Skin epidermis (tissue), 12 donors: Measurements from ENCODE around the gene FGD3.

Experiments
- H3K27ac ChIP-seq, 21 experiments: fragments of 200-600 bp; sonication (generic) in 11 of 21; one replicate each; pipeline ENCODE4 v1.5.0; 2020; ENCODE audit warnings: mild to moderate bottlenecking in 3 of 21, inconsistent platforms in 2 of 21, moderate library complexity in 2 of 21
- H3K4me3 ChIP-seq, 7 experiments: fragments of 200-600 bp; sonication (generic) in 2 of 7; one replicate each; pipeline ENCODE4 v1.5.0; 2020; ENCODE audit warnings: inconsistent platforms in 2 of 7, mild to moderate bottlenecking in 2 of 7, moderate library complexity in 1 of 7

The FGD3 gene

DNA sequence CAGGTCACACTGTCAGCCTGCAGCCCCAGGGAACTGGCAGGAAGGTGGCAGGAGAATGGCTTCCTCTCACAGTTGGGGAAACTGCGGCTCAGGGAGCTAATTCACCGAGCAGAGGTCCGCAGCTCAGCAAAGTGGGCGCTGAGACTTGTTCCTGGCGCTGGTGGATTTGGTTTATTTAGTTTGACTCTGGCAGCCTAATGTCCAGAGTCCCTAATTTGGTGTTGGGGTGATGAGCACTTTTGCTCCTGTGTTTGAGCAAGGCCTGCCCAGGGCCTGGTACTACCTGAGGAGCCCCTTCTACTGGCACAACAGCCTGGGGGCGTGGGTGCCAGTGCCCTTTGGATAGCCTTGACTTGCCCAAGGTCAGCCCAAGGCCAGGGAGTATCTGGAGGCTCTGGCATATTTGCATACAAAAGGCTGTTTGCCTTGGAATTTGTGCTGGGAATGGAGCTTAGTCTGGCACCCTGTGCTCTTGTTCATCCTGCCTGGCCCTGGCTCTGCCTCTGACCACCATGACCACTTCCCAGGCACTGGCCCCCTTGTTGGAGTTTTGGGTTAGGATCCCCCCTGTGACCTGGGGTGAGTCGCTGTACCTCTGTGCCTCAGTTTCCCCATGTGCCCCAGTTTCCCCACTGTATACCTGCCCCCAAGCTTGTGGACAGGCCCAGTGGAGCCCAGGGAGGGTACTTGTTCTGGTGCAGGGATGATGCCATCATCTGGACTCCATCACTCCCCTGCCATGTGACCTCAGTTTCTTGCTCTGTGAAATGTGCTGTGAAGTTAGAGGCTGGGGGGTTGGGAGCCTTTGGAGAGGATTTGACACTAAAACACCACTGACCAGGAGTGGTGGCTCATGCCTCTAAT is 112.6 kb downstream of the FGD3 start:
- Histone ChIP-seq H3K27ac (peak overlapping the region in 15 of 21 experiments; percentile 14 to 90 (median 67)), H3K4me3 (peak overlapping the region; percentile 33 to 54 (median 44))

DNA sequence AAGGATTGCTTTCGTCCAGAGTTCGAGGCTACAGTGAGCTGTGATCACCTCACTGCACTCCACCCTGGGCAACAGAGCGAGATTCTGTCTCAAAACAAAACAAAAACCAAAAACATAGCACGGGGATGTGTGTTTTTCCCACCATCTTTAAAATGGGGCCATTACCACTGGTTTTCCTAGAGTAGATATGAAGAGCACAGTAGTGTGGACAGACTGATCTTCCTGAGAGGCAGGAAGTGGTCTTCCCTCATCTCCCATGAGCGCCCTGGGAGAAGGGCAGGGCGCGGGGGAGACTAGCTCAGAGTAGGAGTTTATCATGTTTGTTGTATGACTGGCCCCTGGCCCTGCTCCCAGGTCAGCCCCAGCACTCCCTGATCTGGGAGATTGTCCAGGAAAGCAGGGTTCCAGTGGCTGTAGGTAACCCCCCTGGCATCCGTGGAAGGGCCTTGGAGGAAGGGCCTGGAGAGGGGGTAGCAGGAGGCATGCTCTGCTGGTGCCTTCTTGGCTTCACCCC is 113.5 kb downstream of the FGD3 start:
- H3K27ac ChIP-seq = peak overlapping the region in 5 of 21 experiments; percentile 17 to 90 (median 81)
- H3K4me3 ChIP-seq = no peak overlapping the region

DNA sequence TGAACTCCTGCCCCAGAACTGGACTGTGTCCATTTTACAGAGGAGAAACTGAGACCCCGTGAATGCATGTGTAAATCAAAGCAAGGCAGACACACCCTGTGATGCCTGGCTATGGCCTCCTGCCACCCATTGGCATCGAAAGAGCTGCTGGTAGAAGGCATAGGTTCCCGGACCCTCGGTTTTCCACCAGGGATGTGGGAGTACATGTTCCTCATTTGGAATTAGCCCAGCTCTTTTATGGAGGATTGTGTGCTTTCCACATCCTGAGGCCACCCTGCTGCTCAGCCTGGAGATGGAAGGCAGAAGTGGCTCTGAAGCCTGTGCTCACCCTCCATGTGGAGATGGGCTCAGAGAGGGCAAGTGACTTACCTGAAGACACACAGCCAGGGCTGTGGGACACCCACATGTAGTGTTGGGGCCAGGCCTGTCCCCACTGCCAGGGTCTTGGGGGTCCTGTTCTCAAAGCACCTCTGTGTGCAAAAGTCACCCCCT is 114.0 kb downstream of the FGD3 start:
- Histone ChIP-seq H3K4me3 (no peak overlapping the region), H3K27ac (peak overlapping the region in 7 of 21 experiments; percentile 14 to 90 (median 71))

DNA sequence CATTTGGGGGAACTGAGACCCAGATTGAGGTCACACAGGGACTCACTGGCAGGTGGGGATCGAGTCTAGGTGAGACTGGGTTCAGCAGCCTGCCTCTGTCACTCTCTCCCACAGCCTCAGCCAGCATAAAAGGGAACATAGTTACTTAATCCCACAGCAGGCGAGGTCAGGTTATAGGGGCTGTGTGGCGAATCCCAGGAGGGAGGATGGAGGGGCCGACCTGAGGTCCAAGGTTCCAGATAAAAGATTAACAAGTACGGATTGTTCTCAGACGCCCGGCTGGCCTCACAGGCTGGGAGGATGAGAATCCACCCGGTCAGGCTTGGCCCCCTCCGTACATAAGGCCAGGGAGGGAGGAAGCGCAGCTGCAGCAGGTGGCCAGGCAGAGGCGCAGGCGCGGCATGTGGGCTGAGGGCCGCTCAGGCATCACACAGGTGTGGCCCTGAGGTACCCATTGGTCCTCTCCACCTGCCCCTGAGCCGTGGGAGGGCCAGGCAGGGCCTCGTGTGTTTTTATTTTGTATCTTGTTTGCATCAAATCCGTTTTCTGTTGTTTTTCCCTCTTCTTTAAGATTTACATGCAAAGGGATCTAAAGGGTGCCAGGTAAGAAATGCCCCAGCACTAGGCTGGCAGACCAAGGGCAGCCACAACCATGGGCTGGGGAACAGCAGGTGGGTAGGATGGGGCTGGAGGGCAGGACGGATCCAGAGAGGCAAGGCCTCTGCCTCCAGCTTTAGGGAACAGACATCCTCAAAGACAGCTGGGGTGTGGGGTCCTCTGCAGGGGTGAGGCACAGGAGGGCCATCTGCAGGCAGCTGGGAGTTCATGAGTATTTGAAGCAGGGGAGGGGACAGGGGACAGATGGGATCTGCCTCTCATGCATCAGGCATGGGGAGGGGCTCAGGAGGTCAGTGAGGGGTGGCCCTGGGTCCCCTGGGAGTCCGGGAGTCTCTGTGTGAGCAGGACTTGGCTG is 114.8 kb downstream of the FGD3 start:
- Histone ChIP-seq H3K4me3 (no peak overlapping the region), H3K27ac (peak overlapping the region in 8 of 21 experiments; percentile 12 to 90 (median 64))

DNA sequence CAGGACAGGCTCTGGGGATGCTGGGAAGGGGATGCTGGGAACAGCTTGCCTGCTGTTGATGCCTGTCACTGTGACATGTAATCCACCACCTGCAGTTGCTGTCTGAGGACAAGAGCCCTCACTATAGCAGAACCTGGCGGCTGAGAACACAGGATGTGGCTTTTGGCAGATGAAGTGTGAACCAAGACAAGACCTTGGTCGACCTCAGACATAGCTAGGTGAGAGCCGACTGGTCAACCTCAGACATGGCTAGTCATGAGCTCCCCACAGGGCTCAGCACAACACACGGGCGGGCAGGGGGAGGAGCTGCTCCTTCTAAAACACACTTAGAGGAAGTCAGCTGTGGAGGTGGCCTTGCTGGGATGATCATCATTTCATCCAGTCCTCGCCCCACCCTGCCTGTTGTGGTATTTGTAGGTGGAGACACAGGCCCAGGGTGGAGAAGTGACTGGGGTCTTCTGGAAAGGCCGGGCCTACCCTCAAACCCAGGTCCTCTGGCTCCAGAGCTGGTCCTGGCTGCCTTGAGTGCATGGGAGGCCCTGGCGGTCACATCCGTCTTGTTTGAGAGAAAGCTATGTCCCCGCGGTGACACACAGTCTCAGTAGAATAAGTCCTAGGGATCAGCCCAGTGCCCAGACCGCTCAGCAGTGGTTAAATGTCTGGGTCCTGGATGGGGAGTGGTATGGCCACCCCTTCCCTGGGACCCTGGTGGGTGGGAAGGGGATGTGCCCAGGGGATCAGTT is 117.2 kb downstream of the FGD3 start:
- H3K4me3 ChIP-seq = no peak overlapping the region
- peak overlapping the region in 12 of 21 experiments; percentile 22 to 90 (median 56) for H3K27ac ChIP-seq

DNA sequence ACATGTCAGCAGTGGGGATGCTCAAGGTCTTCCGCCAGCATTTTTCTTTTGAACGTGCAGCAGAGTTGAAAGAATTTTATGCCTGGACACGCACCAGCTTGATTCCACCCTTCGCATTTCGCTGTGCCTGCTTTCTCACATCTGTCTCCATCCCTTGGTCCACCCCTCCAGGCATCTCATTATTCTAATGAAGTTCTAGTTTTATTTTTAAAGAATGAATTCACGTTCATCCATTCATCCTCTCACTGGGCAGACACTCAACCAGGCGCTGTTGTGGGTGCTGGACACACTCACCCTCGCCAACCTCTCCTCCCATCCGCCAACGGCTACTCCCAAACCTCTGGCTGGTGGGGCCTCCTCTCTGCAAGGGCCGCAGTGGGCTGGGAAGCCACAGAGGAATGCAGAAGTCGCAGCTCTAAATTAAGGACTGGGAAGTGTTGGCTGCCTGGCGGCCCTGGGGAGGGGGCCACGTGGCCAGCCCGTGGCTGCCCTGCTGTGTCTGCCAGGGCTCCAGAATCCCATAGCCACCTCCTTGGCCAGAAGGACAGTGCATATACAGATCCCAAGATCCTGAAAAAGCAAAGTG is 117.9 kb downstream of the FGD3 start:
- Histone ChIP-seq H3K4me3 (no peak overlapping the region), H3K27ac (peak overlapping the region in 7 of 21 experiments; percentile 7 to 90 (median 53))

DNA sequence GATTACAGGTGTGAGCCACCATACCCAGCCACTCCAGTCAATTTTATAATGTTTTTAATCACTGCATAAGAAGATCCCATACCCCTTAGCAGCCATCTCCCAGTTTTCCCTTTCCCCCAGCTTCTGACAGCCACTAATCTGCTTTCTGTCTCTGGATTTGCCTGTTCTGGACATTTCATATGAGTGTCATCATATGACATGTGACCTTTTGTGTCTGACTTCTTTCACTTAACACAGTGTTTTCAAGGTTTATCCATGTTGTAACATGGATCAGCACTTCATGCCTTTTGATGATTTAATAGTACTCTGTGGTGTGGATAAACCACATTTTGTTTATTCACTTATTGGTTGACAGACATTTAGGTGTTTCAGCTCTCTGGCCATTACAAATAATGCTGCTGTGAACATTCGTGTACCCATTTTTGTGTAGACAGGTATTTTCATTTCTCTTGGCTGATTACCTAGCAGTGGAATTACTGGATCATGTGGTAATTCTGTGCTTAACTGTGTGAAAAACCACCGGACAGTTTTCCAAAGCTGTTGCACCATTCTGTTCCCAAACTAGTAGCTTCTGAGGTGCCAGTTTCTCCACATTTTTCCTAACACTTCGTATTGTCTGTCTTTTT is 119.8 kb downstream of the FGD3 start:
- Histone ChIP-seq H3K4me3 (no peak overlapping the region), H3K27ac (no peak overlapping the region)

DNA sequence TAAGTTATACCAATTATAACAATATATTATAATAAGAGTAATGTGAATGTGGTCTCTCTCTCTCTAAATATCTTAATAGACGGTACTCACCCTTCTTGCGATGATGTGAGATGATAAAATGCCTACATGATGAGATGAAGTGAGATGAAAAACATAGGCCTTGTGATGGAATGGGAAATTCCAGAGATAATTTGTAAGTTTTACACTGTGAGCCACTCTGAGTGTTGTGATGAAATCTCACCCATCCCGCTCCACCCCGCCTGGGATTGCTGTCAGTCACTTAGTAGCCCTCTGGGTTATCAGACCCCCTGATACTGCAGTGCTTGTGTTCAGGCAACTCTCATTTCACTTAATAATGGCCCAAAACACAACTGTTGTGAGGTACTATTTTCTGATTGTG is 121.6 kb downstream of the FGD3 start:
- Histone ChIP-seq H3K27ac (no peak overlapping the region), H3K4me3 (no peak overlapping the region)

DNA sequence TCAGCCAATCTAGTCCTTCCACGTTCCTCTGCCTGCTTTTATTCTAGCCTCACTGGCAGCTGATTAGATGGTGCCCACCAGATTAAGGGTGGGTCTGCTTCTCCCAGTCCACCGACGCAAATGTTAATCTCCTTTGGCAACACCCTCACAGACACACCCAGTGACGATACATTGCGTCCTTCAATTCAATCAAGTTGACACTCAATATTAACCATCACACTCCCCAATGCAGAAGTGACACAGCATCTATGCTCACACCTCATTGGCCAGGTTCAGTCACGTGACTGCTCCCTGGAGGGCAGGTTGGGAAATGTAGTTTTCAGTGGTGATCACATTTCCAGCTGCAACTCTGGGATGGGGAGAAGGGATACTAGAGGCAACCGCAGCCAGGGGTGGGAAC is 124.1 kb downstream of the FGD3 start:
- no peak overlapping the region for H3K4me3 ChIP-seq
- no peak overlapping the region for H3K27ac ChIP-seq

DNA sequence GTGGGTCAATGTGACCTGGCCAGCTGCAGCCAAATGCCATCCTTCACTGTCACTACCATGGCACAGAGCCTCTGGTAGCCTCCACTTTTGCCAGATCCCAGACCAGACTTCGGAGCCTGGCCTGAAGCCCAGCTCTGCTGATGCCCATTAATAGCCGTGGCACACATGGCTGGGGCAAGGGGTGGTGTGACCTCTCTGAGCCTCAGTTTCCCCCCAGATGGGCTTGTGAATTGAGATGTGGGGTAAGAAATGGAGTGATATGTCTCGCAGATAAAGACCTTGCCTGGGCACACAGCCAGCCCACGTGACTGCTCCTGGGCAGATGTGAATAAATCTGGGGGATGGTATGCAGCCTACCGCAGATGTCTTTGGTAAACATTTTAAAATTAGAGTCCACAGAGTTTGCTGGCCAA is 125.1 kb downstream of the FGD3 start:
- Histone ChIP-seq H3K27ac (no peak overlapping the region), H3K4me3 (no peak overlapping the region)

DNA sequence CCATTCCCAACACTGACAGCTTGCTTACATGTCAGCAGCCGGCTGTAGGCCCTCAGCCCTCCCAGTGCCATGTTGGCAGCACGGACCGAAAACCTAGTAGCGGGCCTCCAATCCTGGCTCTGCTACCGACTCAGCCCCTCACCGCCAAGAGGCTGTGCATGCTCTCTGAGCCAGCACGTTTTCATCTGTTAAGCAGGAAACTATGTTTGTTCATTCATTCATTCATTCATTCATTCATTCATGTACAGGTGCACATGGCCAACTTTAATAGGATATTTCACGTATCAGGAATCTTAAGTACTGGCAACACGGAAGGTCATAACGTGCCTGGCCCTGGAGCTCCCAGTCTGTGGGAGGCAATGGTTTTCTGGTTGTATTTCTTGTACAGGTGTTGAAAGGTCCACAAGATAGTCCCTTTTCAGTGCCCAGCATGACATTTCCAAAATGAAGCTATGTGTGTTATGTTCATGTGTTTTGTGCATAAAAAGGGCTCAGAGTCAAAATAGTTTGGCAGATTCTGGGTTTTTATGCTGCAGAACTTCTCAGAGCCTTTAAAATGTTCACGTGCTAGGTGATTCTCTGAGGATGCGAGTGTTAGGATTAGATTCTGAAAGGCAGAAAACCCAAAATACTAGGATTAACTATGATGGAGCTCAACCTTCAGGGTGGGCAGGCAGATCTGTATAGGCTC is 128.9 kb downstream of the FGD3 start:
- Histone ChIP-seq H3K27ac (no peak overlapping the region), H3K4me3 (no peak overlapping the region)

DNA sequence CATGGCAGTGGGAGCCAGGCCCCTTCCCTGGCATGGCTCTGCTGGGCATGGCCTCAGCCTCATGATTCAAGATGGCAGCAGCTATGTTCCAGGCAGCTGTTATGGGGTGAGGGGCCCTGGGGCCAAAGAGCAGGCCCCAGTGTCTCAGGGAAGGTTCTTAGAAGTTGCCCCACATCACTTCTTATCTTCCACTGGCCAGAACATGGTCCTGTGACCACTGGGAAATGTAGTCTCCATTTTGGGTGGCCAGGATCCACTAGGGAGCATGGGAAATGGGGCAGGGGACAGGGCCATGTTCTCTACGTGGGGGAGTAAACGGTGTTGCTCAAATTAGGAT is 129.4 kb downstream of the FGD3 start:
- no peak overlapping the region for H3K27ac ChIP-seq
- no peak overlapping the region for H3K4me3 ChIP-seq

DNA sequence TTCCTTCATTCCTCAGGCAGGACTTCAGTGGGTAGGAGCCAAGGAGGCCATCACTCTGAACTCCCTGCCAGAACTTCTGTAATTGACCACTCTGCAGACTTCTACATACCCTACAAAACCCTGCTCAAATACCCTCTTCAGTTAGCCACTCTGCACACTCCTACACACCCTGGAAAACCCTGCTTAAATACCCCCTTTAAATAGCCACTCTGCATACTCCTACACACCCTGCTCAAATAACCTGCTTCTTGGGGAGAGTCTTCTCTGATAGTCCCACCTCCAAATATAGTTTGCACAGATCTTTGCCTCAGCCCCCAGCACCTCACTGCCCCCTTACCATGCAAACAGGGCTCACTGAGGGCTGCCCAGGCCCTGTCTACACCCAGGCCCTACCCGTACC is 130.0 kb downstream of the FGD3 start:
- no peak overlapping the region for H3K4me3 ChIP-seq

DNA sequence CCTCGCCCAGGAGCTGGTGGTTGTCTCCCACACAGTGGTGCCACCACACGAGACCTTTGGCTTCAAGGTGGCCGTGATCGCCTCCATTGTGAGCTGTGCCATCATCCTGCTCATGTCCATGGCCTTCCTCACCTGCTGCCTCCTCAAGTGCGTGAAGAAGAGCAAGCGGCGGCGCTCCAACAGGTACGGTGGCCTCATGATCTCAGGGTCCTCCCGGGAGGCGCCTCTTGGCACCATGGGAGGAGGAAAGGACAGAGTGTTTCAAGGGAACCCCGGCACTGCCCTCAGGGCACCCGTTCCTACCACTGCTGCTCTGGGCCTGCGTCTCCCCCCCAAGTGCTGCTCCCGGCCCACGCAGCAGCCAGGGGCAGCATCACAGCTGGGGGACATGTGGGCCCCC is 130.5 kb downstream of the FGD3 start:
- H3K27ac ChIP-seq = no peak overlapping the region
- no peak overlapping the region for H3K4me3 ChIP-seq

More for the DNA sequence above, 130.0 kb downstream of the FGD3 start:
- no peak overlapping the region for H3K27ac ChIP-seq

DNA sequence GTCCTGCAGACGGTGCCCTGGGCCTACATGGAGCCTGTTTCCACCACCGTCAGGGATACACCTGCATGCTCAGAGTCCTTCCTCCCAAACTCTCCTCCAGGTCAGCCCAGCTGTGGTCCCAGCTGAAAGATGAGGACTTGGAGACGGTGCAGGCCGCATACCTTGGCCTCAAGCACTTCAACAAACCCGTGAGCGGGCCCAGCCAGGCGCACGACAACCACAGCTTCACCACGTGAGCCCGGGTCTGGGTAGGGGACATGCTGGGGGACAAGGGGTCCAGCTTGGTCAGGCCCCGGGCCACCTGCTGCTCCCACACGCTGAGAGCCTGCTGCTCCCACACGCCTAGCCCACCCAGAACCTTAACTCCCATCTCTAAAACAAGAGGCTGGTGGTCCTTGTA is 132.0 kb downstream of the FGD3 start:
- H3K27ac ChIP-seq = no peak overlapping the region
- no peak overlapping the region for H3K4me3 ChIP-seq

DNA sequence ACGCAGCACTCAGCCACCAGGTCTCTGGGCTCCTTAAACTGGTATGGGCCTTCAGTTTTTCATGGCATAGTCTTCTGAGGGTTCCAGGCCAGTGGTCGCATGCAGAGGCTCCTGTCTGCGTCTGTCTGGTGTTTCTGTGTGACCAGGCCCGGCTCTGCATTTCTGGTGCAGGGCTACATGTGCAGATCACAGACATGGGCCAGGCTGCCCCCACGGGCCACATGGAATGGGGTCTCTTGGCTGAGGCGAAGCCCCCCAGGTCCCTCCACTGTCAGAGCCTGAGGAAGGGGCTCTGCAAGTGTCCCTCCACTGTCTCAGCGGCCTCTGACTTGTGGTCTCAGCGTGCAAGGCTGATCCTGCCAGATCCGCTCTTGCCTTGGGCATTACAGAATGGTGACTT is 133.1 kb downstream of the FGD3 start:
- Histone ChIP-seq H3K4me3 (no peak overlapping the region), H3K27ac (no peak overlapping the region)

DNA sequence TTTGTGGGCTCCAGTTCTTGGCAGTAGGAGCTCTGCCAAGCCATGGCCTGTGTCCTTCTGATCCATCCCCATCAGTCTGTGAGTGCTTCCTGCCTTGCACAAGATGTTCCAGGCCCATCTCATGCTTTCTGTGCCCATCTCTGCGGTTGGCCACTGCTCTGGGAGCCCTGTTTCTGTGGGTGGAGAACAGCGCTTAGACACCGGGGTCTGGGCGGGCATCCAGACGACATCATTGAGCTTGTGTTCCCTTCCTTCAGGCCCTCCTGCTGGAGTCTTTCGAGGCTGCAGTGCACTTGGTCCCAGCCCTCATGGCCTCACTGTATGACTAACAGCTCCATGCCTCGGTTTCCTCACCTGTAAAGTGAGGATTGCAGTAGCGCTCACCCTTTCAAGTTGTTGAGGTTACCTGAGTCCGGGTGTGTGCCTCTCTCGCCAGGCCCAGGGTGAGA is 133.8 kb downstream of the FGD3 start:
- Histone ChIP-seq H3K27ac (no peak overlapping the region), H3K4me3 (no peak overlapping the region)

DNA sequence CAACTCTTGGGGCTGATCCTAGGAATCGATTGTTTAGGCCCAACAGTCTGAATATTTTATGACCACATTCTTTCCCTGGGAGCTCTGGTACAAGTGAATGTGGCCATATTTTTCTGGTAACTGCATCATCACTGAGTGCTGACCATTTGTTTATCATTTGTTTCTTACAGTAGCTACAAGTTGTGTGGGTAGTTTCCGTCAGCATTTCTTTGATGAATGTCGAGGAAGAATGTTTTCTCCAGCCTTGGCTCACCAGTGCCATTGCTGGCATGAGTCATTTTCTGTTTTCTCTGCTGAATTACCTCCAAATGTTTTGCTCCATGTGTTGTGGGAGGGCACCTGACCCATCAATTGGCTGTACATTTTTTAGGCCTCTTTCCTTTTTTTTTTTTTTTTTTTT is 134.6 kb downstream of the FGD3 start:
- Histone ChIP-seq H3K4me3 (no peak overlapping the region), H3K27ac (no peak overlapping the region)
